IPS DF 19.7 (cell line): ENCODE results near the gene SASH3.

Source experiments
- DNase-seq: peaks from one replicate; pipeline ENCODE4 v3.0.0-alpha.2; 2013; ENCODE audit warnings: low read depth, low spot score

The SASH3 gene

GRCh38 chrX:129759576-129760061, 20.1 kb upstream of the SASH3 start:
- no peak for DNase-seq

DNA sequence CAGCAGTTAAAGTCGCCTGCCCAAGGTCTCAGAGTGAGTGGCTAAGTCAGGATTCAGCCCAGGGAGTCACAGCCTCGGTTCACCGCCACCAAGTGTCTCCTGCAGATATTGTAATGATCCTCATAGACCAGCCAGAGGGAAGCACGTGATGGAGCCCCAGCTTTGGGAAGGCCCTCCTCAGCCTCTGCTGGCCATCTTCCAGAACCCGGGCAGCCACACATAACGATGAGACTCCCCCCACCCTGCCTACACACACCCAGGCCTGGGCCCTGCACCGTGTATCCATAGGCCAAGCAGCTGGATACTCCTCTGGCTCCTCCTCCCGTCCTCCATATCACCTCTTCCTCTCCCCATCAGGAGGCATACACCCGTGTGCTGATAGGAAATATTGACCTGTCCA, 19.6 kb upstream of the SASH3 start:
- no peak for DNase-seq

GRCh38 chrX:129760981-129761380, 18.8 kb upstream of the SASH3 start:
- DNase-seq, result no peak

DNA sequence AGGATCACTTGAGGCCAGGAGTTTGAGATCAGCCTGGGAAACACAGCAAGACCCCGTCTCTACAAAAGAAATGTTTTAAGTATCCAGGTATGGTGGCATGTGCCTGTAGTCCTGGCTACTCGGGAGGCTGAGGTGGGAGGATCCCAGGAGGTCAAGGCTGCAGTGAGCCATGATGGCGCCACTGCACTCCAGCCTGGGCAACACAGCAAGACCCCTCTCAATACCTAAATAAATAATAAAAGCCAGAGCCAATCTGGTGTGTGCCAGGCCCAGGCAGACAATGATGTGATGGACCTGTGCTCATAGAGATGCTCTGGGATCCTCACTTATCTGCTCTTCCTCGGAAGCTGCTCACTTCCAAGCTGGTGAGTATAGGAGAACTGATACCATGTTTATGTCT, 18.2 kb upstream of the SASH3 start:
- no peak for DNase-seq

DNA sequence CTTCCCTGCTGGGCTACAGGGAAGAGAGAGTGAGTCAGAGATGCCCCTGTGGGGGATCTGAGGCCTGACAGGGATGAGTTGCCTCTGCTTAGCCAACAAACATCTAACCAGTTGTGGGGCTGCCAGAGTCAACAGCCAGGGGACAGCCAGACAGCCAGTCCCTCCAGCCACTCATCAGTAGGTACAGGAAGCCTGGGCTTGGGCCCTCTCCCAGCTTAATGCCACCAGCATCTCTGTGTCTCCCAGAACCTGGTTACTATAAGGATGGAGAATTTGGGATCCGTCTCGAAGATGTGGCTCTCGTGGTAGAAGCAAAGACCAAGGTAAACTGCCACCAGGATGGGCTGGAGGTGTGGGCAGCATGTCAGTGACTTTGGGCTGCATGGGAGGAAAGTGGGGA, 17.3 kb upstream of the SASH3 start:
- no peak for DNase-seq

DNA sequence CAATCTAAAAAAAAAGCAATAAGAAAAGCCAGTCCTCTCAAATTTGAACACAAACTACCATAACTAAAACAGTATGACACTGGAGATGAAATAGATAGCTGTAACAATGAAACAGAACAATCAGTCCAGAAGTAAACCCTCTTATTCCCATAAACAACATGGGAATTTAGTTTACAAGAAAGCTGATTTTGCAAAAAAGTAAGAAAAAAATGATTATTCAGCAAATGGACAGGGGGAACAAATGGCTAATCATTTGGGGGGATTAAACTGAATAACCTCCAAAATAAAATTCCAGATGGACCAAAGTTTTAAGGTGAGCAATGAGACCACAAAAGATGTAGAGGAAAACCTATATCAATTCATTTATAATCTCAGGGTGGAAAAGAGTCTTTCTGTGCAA, 16.1 kb upstream of the SASH3 start:
- no peak for DNase-seq

- no peak for DNase-seq
Measured at GRCh38 chrX:129768186-129768585, 11.6 kb upstream of the SASH3 start.

- DNase-seq, result no peak
Measured at GRCh38 chrX:129768586-129769466, 10.9 kb upstream of the SASH3 start.

GRCh38 chrX:129769467-129770154, 10.1 kb upstream of the SASH3 start:
- no peak for DNase-seq

- no peak for DNase-seq
Measured at GRCh38 chrX:129771266-129771995, 8.3 kb upstream of the SASH3 start.

DNA sequence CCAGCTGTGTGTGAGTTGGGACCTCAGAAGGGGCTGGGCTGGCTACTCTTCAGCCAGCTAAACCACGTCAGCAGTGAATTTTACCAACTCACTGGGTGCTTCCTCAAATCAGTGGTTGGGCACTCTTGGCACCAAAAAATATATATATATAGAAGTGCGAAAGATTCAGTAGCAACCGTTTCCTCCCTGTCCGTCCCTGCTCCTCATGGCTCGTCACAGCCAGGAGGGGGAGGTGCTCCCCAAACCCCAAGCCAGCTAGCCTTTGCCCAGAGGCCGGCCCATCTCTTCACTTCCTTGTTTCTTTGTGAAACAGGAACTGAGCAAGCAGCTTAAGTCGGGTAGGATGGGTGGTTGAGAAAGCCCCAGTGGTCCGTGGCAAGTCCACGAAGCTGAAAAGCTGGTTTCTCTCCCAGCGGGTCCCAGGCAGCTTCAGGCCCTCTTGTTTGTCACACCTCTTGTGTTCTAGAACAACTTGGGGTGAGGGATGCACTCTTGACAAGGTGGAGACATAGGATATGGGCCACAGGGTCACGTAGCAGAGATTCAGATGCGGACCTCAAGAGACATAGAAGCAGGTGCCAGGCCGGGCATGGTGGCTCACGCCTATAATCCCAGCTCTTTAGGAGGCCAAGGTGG, 6.8 kb upstream of the SASH3 start:
- no peak for DNase-seq

DNA sequence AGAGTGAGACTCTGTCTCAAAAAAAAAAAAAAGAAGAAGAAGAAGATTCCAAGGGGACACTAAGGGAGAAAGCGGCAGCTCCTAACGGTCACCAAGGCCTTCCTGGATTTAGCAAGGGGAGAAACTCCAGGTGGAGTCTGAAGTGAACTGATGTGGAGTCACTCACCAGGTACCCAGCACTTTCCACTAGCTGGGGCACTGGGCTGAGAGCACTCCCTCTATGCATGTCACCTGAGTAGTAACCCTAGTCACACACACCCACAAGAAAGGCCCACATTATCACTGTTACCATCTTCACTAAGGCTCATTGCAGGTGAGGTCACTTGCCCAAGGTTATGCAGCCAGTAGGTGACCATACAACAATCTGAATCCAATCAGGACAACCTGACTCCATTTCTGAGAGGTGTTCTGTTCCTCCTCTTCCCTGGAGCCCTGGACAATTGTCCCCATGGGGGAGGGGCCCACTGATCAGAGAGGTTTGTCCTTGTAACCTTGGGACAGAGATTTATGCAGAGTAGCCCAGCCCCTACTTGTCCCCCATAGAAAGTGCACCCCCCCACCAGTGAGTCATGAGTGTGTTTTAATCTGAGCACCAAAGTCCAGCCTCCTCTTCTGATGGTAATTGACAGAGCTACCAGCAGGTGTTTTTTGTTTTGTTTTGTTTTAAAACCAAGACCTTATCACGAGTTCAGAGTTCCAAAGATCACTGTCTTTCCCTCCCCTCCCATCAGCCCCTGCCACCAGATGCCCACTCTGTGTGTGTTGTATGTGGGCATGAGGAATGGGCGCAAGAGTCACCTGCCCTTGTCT, 5.9 kb upstream of the SASH3 start:
- DNase-seq, result no peak

DNA sequence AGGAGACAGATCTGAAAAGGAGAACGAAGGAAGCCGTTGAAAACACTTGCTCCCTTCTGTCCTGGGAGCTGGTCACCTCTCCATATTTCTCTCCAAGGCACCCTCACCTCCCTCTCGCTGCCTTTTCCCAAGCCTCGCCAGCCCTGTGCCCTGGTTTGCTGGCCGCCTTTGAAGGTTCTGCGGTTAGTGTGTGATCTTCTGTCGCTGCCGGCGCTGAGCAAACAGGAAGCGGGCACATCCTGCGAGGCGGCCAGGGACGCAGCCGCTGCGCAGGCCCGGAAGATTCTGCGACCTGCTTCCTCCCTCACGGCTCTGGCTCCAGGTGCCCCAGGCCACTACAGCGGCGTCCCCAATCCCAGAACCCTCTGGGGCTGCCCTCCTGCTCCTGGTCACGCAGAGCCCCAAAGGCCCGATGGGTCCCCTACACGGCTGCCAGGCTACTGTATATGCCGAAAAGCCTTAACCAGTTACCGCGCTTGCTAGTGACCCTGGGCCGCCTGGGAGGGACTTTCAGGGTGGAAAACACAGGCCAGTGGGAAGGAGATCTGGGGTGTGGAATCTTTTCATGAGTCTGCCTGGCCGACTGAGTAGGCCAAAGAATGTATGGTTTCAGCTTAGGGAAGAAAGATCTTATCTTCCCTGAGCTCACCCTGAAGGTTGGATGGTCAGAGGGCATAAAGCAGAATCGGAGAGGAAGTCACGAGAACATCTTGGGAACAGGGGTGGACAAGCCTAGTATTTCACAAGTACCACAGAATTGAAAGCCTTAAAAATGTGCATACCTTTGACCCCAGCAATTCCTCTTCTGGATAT, 2.3 kb upstream of the SASH3 start:
- DNase-seq, result no peak

DNA sequence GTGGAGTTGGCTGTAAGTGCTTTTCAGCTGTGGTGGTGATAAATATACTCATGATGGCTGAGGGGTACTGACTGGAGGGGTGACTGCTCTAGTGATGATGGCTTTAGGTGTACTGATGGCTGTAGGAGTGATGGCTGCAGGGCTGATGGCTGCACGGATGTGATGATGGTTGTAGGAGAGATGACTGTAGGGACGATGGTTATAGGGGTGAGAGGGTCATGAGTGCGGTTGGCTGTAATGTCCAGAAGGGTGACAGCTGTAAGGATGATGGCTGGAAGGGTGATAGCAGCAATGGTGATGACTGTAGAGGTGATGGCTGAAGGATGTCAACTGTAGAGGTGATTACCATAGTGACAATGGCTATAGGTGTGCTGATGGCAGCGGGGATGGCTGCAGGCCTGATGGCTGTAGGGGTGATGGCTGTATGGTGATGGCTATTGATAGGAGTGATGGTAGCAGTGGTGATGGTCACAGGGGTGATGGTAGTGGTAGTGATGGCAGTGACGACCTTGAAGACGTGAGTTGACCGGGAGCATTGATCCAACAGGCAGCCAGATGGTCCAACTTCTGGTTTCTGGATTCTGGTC, 570 bp upstream of the SASH3 start:
- DNase-seq, result no peak

- DNase-seq, result no peak
Measured at GRCh38 chrX:129780441-129781105, 824 bp downstream of the SASH3 start.

GRCh38 chrX:129781134-129781672, 1.5 kb downstream of the SASH3 start:
- no peak for DNase-seq

DNA sequence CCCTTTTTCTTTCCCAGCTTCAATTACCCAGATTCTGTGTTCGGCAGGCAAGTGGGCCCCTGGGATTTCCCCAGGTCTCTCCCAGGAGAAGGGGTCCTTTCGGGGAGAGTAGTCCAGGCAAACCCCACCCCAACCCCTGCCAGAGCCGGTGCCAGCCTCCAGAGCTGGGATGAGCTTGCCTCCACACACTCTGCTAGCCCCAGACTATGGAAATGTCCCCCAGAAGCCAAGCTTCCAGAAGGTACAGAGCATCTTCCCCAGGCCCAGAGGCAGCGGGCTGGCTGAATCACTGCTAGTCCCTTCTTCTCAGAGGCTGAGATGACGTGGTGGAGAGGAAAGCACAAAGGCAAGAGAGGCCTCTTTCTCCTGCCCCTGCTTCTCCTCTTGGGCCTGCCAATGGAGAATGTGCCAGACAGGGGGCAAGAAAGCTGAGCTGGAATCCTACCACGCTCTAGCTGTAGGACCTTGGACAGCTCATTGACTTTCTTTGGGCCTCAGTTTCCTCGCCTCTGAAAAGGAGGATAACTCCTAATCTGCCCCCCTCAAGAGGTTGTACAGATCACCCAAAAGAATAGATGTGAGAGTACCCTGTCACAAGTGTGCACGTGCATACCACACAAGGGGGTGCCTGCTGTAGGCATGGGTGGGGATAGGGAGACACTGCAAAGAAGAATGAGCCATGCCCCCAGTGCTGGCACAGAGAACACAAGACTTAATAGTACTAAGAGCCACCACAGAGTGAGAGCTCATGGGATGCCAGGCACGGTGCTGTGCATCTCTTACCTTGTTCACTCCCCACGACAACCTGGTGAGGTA, 2.1 kb downstream of the SASH3 start:
- no peak for DNase-seq

DNA sequence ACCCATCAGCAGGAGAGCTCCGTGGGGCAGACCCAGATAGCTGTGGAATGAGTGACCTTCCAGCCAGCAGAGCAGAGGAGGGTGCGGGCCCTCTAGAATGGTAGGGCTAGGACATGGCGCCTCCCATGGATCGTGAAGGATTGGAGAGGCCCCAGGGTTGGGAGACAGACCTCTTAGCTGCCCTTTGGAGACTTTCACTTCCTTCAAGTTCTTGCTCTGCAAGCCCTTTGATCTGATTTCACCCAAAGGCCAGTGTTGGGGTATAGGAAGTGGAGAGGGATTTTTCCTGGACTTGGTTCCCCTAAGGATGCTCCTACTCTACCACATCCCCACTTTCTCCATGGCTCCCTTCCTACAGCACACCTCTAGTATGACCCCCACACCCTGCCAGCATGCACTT, 3.0 kb downstream of the SASH3 start:
- DNase-seq, result no peak
